OCI-LY1 (cell line): Measurements from ENCODE around the gene RBMS3.

ENCODE experiments used
- EZH2 ChIP-seq: fragments of 200-600 bp; sonication (generic), shearing (Covaris generic); IDR thresholded peaks from 2 replicates; pipeline ENCODE4 v1.8.0; 2017; ENCODE audit warnings: borderline replicate concordance, mixed run types, mild to moderate bottlenecking, antibody characterized with exemption, low read length, moderate library complexity, mixed read lengths
- TF ChIP-seq, protein P1 (sequence below): fragments of 200-600 bp; sonication (generic), shearing (Covaris generic); IDR thresholded peaks from 2 replicates; pipeline ENCODE4 v1.5.1; 2017; ENCODE audit warnings: mild to moderate bottlenecking, antibody characterized with exemption, low read length, moderate library complexity, mixed read lengths

- TF ChIP-seq EZH2 = no peak
- TF ChIP-seq, protein P1, sequence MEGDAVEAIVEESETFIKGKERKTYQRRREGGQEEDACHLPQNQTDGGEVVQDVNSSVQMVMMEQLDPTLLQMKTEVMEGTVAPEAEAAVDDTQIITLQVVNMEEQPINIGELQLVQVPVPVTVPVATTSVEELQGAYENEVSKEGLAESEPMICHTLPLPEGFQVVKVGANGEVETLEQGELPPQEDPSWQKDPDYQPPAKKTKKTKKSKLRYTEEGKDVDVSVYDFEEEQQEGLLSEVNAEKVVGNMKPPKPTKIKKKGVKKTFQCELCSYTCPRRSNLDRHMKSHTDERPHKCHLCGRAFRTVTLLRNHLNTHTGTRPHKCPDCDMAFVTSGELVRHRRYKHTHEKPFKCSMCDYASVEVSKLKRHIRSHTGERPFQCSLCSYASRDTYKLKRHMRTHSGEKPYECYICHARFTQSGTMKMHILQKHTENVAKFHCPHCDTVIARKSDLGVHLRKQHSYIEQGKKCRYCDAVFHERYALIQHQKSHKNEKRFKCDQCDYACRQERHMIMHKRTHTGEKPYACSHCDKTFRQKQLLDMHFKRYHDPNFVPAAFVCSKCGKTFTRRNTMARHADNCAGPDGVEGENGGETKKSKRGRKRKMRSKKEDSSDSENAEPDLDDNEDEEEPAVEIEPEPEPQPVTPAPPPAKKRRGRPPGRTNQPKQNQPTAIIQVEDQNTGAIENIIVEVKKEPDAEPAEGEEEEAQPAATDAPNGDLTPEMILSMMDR = no peak
These were observed 130.0 kb downstream of the RBMS3 start for GRCh38 chr3:29410660-29411405.
